Naive thymus-derived CD8-positive, alpha-beta T cell (primary cell): ENCODE results near the gene DNAH6. TPM values are rescaled to one million over a fixed set of nuclear protein-coding genes. Genes with fewer than 3 reads are reported as not detected.
A peak's percentile ranks its signal among the peaks of the same experiment; 100 is the strongest.
"Not testable (repeated sequence)": the region's sequence is repeated elsewhere in the genome, so short reads cannot be mapped to it uniquely, and the experiment has no call there.

Experiments
- ATAC-seq, 2 donors: fragments of 150-1000 bp; cut with Tn5 transposase in 1 of 2; sonication (Bioruptor Pico), chemical (Tn5 transposase) in 1 of 2; 1 replicate in 1 of 2; 2 replicates in 1 of 2; pipeline ENCODE4 v1.10.0; 2021; ENCODE audit warnings: mild to moderate bottlenecking in 2 of 2, moderate library complexity in 2 of 2
- POLR2A ChIA-PET: fragments of 350-600 bp; sonication (Branson Sonifier 250); formaldehyde crosslinking; loops from one replicate; lab custom pipeline; 2021; ENCODE audit warnings: antibody characterized with exemption; lab: Charles Lee
- DNase-seq, 10 donors: peaks; one replicate each; pipeline versions ENCODE4 v3.0.0 to v3.0.0-alpha.2; 2020 to 2022
- H3K27ac Mint-ChIP-seq, 10 donors: one replicate each; pipeline ENCODE4 v1.8.0; 2020 to 2022; ENCODE audit warnings: mild to moderate bottlenecking in 10 of 10, mixed read lengths in 10 of 10, moderate library complexity in 4 of 10, inconsistent platforms in 1 of 10
- H3K27me3 Mint-ChIP-seq, 5 donors: one replicate each; pipeline ENCODE4 v1.8.0; 2021 to 2022; ENCODE audit warnings: mixed read lengths in 5 of 5
- H3K36me3 Mint-ChIP-seq, 3 donors: one replicate each; pipeline ENCODE4 v1.8.0; 2020 to 2022; ENCODE audit warnings: mixed read lengths in 3 of 3, mild to moderate bottlenecking in 2 of 3, inconsistent platforms in 1 of 3
- H3K4me1 Mint-ChIP-seq, 4 donors: one replicate each; pipeline ENCODE4 v1.8.0; 2021 to 2022; ENCODE audit warnings: mixed read lengths in 4 of 4
- H3K4me3 Mint-ChIP-seq, 10 donors: one replicate each; pipeline ENCODE4 v1.8.0; 2020 to 2022; ENCODE audit warnings: mild to moderate bottlenecking in 10 of 10, mixed read lengths in 10 of 10, moderate library complexity in 6 of 10, inconsistent platforms in 1 of 10
- H3K9me3 Mint-ChIP-seq, 9 donors: one replicate each; pipeline ENCODE4 v1.8.0; 2020 to 2022; ENCODE audit warnings: mixed read lengths in 9 of 9, mild to moderate bottlenecking in 3 of 9, inconsistent platforms in 1 of 9, moderate library complexity in 1 of 9
- polyA plus RNA-seq, 3 donors: library from polyadenylated mRNA; unstranded; fragments of 300-500 nt; fragmentation: Illumina TruSeq; gene quantifications; one replicate each; pipeline ENCODE4 v1.2.3, GENCODE V29; 2021
- total RNA-seq, 8 experiments: library from RNA in 2 of 8; stranded (reverse) in 2 of 8; gene quantifications; one replicate each; pipeline ENCODE4 v1.2.3 and lab custom pipeline; 2021 to 2026

Gene DNAH6
- total and polyA plus RNA-seq, 5 experiments from 2014 or later, result 0.74 to 1.6 (median 1.2) TPM

DNA sequence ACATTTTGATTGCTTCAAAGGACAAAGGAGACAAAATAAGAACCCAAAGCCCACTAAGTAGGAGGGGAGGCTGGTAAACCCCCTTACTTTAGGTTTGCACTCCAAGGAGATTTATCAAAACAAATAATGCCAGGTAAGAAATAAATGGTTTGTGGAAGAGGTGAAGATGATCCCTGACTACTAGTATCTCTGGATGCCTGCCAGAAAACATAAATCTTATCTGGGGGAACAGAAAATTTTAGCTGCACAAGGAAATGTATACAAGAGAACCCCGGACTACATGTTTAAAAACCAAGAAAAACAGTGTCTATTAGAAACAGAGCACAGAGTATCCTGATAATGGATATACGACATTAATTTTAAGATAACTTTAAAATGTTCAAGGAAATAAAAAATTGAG is 250.5 kb downstream of the DNAH6 start:
- H3K27me3 Mint-ChIP-seq, result no peaks in the 10 kb centered on the region
- H3K36me3 Mint-ChIP-seq, result peaks cover 0 to 34% (median 22%) of the 10 kb centered on the region in 3 donors
- no peak overlapping the region for H3K27ac Mint-ChIP-seq
- H3K4me1 Mint-ChIP-seq, result peaks cover 0 to 10% (median 8%) of the 10 kb centered on the region in 4 donors
- DNase-seq, result no peak
- H3K4me3 Mint-ChIP-seq, result no peak overlapping the region
- peaks cover 5 to 29% (median 12%) of the 10 kb centered on the region in 9 donors for H3K9me3 Mint-ChIP-seq
- ATAC-seq, result no peak
- POLR2A ChIA-PET, result no interaction called here

DNA sequence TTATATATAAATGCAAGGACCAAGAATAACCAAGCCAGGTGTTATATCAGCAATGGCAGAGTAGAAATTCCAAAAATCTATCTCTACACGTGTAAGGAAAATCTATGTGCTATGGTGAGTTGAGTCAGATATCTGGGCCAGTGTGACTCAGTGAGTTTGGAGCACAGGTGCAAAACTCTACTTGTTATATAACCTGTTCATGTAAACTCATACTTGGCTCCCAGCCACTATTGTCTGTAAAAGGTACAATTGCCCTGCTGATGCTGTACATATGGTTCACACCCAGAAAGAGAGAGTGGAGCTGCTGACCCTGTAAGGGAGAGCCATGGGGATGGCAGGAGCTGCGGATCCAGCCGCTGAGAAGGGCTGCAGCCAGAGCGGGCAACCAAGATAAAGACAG is 252.5 kb downstream of the DNAH6 start:
- peaks cover 0 to 5% (median 1%) of the 10 kb centered on the region in 4 donors for H3K4me1 Mint-ChIP-seq
- no peak for ATAC-seq
- POLR2A ChIA-PET, result no interaction called here
- no peaks in the 10 kb centered on the region for H3K27me3 Mint-ChIP-seq
- peaks cover 3 to 48% (median 40%) of the 10 kb centered on the region in 3 donors for H3K36me3 Mint-ChIP-seq
- no peak for DNase-seq
- H3K4me3 Mint-ChIP-seq, result no peak overlapping the region
- H3K27ac Mint-ChIP-seq, result no peak overlapping the region
- H3K9me3 Mint-ChIP-seq, result peaks cover 11 to 48% (median 29%) of the 10 kb centered on the region in 9 donors

DNA sequence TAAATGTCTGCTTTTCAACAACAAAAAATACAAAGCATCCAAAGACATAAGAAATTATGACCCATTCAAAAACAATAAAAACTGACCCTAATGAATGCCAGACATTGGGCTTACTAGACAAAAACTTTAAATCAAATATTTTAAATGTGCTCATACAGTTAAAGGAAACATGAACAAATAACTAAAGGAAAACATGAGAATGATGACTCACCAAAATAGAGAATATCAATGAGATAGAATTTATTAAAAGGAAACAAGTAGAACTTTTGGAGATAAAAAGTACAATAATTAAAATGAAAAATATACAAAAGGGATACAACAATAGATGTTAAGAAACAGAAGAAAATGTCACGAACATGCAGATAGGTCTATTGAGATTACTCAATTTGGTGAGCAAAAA is 254.0 kb downstream of the DNAH6 start:
- POLR2A ChIA-PET, result no interaction called here
- H3K4me1 Mint-ChIP-seq, result peaks cover 0 to 5% (median 1%) of the 10 kb centered on the region in 4 donors
- H3K4me3 Mint-ChIP-seq, result no peak overlapping the region
- H3K36me3 Mint-ChIP-seq, result peaks cover 3 to 58% (median 54%) of the 10 kb centered on the region in 3 donors
- DNase-seq (no peak), ATAC-seq (no peak)
- peaks cover 17 to 62% (median 41%) of the 10 kb centered on the region in 9 donors for H3K9me3 Mint-ChIP-seq
- H3K27me3 Mint-ChIP-seq, result no peaks in the 10 kb centered on the region
- peak overlapping the region in 1 of 10 donors; percentile 74 for H3K27ac Mint-ChIP-seq

DNA sequence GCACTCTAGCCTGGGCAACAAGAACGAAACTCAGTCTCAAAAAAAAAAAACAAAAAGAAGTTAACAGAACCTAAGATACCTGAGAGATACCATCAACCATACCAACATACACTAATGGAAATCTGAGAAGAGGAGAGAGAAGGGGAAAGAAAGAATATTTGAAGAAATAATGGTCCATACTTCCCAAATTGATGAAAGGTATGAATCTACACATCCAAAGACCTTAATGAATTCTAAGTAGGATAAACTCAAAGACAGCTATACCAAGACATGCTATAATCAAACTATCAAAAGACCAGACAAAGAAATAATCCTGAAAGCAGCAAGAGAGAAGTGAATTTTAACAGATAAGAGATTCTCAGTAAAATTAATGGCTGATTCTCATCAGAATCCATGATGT is 255.0 kb downstream of the DNAH6 start:
- H3K4me1 Mint-ChIP-seq, result peaks cover 0 to 5% (median 1%) of the 10 kb centered on the region in 4 donors
- H3K4me3 Mint-ChIP-seq, result no peak overlapping the region
- no peak for ATAC-seq
- POLR2A ChIA-PET, result no interaction called here
- peaks cover 3 to 66% (median 63%) of the 10 kb centered on the region in 3 donors for H3K36me3 Mint-ChIP-seq
- peaks cover 21 to 71% (median 47%) of the 10 kb centered on the region in 9 donors for H3K9me3 Mint-ChIP-seq
- DNase-seq, result no peak
- H3K27ac Mint-ChIP-seq, result no peak overlapping the region
- no peaks in the 10 kb centered on the region for H3K27me3 Mint-ChIP-seq

DNA sequence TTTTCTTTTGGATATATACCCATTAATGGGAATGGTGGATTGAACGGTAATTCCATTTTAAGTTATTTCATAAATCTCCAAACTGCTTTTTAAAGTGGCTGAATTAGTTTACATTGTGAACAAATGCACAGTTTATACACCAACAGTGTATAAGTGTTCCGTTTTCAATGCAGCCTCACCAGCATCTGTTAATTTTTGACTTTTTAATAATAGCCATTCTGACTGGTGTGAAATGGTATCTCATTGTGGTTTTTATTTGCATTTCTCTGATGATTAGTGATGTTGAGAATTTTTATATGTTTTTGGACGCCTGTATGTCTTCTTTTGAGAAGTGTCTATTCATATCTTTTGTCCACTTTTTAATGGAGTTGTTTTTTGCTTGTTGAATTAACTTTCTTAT is 257.3 kb downstream of the DNAH6 start:
- DNase-seq, H3K27me3 Mint-ChIP-seq, H3K27ac Mint-ChIP-seq, ATAC-seq, POLR2A ChIA-PET, H3K4me3 Mint-ChIP-seq: not testable (repeated sequence)
- peaks cover 3 to 74% (median 66%) of the 10 kb centered on the region in 3 donors for H3K36me3 Mint-ChIP-seq
- H3K9me3 Mint-ChIP-seq, result peaks cover 24 to 81% (median 47%) of the 10 kb centered on the region in 9 donors
- H3K4me1 Mint-ChIP-seq, result peaks cover 0 to 11% (median 8%) of the 10 kb centered on the region in 4 donors

DNA sequence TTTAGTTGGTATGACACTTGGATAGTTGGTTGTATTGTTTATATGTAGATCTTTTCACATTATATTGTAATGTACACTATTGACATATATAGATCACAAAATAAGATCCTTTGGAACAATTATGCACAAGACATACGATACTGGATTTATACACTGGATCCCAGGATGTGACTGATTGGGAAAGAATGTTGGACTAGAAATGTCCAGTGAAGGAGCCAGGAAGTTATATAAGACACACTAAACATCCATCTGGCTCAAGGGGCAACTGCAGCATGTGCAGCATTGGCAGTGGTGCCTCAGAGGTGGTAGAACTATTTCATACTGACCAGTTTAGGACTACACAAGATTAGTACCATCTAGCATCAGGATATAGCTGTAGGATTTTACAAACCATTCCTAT is 259.7 kb downstream of the DNAH6 start:
- Mint-ChIP-seq H3K4me1 (peaks cover 15 to 35% (median 32%) of the 10 kb centered on the region in 4 donors), H3K9me3 (peaks cover 21 to 65% (median 49%) of the 10 kb centered on the region in 9 donors), H3K27ac (peak overlapping the region in 1 of 10 donors; percentile 28), H3K27me3 (no peaks in the 10 kb centered on the region), H3K36me3 (peaks cover 3 to 60% (median 48%) of the 10 kb centered on the region in 3 donors), H3K4me3 (no peak overlapping the region)
- POLR2A ChIA-PET, result no interaction called here
- ATAC-seq, result no peak
- DNase-seq, result no peak

DNA sequence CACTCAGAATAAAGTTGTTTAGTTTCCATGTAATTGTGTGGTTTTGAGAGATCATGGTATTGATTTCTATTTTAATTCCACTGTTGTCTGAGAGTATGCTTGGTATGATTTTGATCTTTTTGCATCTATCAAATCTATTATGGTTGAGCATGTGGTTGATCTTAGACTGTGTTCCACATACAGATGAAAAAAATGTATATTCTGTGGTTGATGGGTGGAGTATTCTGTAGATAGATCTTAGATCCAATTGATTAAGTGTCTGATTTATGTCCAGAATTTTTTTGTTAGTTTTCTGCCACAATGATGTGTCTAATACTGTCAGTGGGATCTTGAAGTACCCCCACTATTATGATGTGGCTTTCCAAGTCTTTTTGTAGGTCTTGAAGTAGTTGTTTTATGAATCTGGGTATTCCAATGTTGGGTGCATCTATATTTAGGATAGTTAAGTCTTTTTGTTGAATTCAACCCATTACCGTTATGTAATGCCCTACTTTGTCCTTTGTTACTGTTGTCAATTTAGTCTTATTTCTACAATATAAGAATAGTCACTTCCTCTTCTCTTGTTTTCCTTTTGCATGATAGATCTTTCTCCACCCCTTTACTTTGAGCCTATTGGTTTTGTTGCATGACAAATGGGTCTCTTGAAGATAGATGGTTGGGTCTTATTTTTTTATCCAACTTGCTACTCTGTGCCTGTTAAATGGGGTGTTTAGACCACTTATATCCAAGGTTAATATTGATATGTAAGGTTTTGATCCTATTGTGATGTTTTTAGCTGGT is 262.8 kb downstream of the DNAH6 start:
- ATAC-seq (peak; percentile 29 to 36), DNase-seq (peak in 2 of 10 donors; percentile 9 to 20)
- Mint-ChIP-seq H3K9me3 (peaks cover 8 to 34% (median 26%) of the 10 kb centered on the region in 9 donors), H3K36me3 (peaks cover 0 to 31% (median 27%) of the 10 kb centered on the region in 3 donors), H3K27ac (peak overlapping the region; percentile 9 to 88 (median 66)), H3K4me1 (peaks cover 29 to 66% (median 63%) of the 10 kb centered on the region in 4 donors), H3K4me3 (peak overlapping the region in 8 of 10 donors; percentile 30 to 61 (median 40)), H3K27me3 (no peaks in the 10 kb centered on the region)
- POLR2A ChIA-PET, result interaction anchor here (0.7 to 0.9 kb wide), 3 partner anchors 17 to 86 kb away, joined by 3 read pairs; no protein-coding TSS in a partner anchor

DNA sequence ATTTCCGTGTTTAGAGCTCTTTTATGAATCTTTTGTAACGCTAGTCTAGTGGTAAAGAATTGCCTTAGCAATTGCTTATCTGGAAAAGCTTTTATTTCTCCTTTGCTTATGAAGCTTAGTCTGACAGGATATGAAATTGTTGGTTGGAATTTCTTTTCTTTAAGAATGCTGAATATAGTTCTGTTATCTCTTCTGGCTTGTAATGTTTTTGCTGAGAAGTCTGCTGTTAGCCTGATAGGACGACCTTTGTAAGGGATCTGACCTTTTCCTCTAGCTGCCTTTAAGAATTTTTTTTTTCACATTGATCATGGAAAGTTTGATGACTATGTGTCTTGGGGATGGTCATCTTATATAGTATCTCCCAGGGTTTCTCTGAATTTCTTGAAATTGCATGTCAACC is 263.5 kb downstream of the DNAH6 start:
- Mint-ChIP-seq H3K4me1 (peaks cover 35 to 73% (median 70%) of the 10 kb centered on the region in 4 donors), H3K27me3 (no peaks in the 10 kb centered on the region), H3K4me3 (peak overlapping the region in 6 of 10 donors; percentile 1 to 46 (median 40)), H3K9me3 (peaks cover 5 to 27% (median 19%) of the 10 kb centered on the region in 9 donors), H3K36me3 (peaks cover 3 to 27% (median 21%) of the 10 kb centered on the region in 3 donors), H3K27ac (peak overlapping the region; percentile 9 to 88 (median 64))
- ATAC-seq (no peak), DNase-seq (no peak)
- POLR2A ChIA-PET, result interaction anchor here (0.6 to 0.9 kb wide), 4 partner anchors 16 to 101 kb away, joined by 3 read pairs; no protein-coding TSS in a partner anchor

DNA sequence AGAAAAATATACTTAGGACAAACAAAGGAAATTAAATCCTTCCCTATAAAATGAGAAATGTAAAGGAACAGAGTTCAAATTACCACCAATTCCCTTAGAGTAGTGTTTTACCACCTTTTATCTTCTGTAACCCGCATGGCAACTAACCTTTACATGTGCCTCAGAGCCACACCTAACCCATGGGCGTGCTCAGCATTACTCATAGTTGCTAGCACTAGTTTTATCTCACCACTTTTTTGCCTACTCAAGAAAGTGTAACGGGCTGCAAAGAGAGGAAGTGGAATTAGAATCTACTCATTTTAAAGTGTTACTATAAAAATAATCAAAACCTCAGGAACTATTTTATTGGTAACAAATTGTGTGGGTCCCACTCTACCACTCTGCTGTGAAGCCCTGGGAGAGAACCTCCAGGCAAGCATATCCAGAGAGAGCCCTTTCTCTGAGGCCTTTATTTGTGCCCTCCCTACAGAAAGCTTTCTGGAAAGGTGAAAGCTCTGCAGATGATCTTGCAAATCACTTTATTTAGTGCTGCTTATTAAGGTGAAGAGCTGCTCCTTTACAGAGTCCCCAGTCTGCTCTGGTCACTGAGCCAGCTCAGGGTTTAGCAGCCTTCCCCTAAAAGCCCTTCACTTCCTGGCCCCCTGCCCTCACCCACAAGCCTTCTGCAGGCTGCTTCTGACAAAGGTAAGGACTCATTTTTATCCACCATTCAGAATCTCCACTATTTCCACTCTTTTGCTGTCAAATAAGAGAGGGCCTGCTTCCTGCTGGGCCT is 265.8 kb downstream of the DNAH6 start:
- H3K4me3 Mint-ChIP-seq, result peak overlapping the region; percentile 34 to 81 (median 59)
- peak overlapping the region; percentile 82 to 96 (median 92) for H3K27ac Mint-ChIP-seq
- H3K4me1 Mint-ChIP-seq, result peaks cover 36 to 87% (median 82%) of the 10 kb centered on the region in 4 donors
- peaks cover 0 to 15% (median 6%) of the 10 kb centered on the region in 9 donors for H3K9me3 Mint-ChIP-seq
- DNase-seq (peak in 9 of 10 donors; percentile 19 to 84 (median 48)), ATAC-seq (peak; percentile 74 to 89)
- H3K36me3 Mint-ChIP-seq, result peaks cover 3 to 14% (median 5%) of the 10 kb centered on the region in 3 donors
- no peaks in the 10 kb centered on the region for H3K27me3 Mint-ChIP-seq
- POLR2A ChIA-PET, result interaction anchor here (0.8 to 2.5 kb wide), 12 partner anchors 11 to 545 kb away, joined by 3 to 7 read pairs (median 4); no protein-coding TSS in a partner anchor

DNA sequence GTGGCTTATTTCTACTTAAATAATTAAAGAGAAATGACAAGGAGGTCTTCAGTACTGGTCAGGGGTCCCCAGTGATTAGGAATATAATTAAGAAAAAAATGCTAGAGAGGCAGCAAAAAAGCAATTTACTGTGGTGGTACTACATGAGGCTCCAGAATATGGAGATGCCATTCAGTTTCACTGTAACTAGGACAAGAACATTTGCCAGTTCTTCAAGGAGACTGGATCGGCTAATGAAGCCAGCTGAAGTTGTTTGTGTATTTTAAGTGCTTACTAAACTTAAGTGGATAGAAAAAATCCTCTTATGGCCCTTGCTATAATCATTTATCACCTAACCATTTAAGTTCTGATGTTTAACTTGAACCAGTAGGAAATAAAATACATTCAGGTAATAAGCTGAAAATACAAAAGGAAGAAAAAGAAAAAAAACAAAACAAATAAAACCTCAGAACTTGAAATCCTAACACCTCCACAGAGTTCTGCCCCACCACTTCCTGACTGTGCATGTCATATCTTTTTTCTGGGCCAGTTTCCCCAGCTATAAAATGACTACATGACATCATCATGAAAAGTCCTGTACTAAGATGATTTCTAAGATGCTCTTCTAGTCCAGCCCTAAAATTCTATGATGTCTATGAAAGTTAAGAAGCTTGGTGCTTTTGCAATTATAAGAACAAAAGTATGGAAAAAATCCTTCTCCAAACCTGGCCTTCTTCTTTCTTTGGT is 266.6 kb downstream of the DNAH6 start:
- POLR2A ChIA-PET, result interaction anchor here (0.8 to 2.5 kb wide), 12 partner anchors 10 to 544 kb away, joined by 3 to 7 read pairs (median 4); no protein-coding TSS in a partner anchor
- Mint-ChIP-seq H3K27me3 (no peaks in the 10 kb centered on the region), H3K4me3 (peak overlapping the region; percentile 34 to 81 (median 60)), H3K27ac (peak overlapping the region; percentile 82 to 96 (median 92)), H3K36me3 (peaks cover 3 to 10% (median 6%) of the 10 kb centered on the region in 3 donors), H3K4me1 (peaks cover 36 to 87% (median 82%) of the 10 kb centered on the region in 4 donors), H3K9me3 (peaks cover 0 to 15% (median 6%) of the 10 kb centered on the region in 9 donors)
- ATAC-seq (peak; percentile 69 to 88), DNase-seq (peak in 8 of 10 donors; percentile 28 to 82 (median 66))

DNA sequence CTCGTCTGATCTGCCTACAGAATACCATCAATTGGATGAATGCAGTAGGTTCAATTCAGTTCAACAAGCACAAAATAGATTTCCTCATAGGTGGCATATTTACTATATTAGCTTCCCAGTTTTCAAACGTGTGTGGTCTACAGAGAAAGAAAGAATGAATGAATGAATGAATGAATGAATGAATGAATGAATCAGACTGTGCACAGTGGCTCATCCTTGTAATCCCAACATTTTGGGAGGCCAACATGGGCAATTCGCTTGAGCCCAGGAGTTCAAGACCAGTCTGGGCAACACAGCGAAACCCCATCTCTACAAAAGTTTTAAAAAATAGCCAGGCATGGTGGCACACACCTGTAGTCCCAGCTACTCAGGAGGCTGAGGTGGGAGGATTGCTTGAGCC is 269.7 kb downstream of the DNAH6 start:
- H3K9me3 Mint-ChIP-seq, result peaks cover 0 to 10% (median 3%) of the 10 kb centered on the region in 9 donors
- H3K36me3 Mint-ChIP-seq, result peaks cover 6 to 17% (median 6%) of the 10 kb centered on the region in 3 donors
- POLR2A ChIA-PET, result interaction anchor here (0.6 to 1.2 kb wide), 2 partner anchors 55 to 147 kb away, joined by 4 to 5 read pairs; no protein-coding TSS in a partner anchor
- H3K27ac Mint-ChIP-seq, result peak overlapping the region in 1 of 10 donors; percentile 5
- DNase-seq (no peak), ATAC-seq (no peak)
- H3K4me3 Mint-ChIP-seq, result no peak overlapping the region
- H3K4me1 Mint-ChIP-seq, result peaks cover 21 to 69% (median 54%) of the 10 kb centered on the region in 4 donors
- H3K27me3 Mint-ChIP-seq, result no peaks in the 10 kb centered on the region
